ENCODE results near the gene COL3A1.

The COL3A1 gene

GRCh38 chr2:188986839-188987238, 12.7 kb downstream of the COL3A1 start:
- Histone ChIP-seq H3K9me3 (ENCODE audit: control insufficient read depth in 2 of 2, low read length in 2 of 2) (no peaks in the 10 kb centered on the region), H3K4me1 (ENCODE audit: control insufficient read depth in 2 of 2, insufficient read depth in 2 of 2, low read length in 2 of 2) (no peaks in the 10 kb centered on the region), H3K9ac (ENCODE audit: low read depth in 1 of 2, low read length in 2 of 2) (no peak overlapping the region), H3K27me3 (ENCODE audit: control insufficient read depth in 2 of 2, insufficient read depth in 2 of 2, low read length in 2 of 2) (no peaks in the 10 kb centered on the region), H3K36me3 (ENCODE audit: control insufficient read depth in 2 of 2, insufficient read depth in 2 of 2, low read length in 2 of 2) (no peaks in the 10 kb centered on the region), H3K27ac (ENCODE audit: low read depth in 2 of 2, low read length in 2 of 2) (no peak overlapping the region), H3K4me3 (ENCODE audit: low read length in 2 of 2) (no peak overlapping the region)

DNA sequence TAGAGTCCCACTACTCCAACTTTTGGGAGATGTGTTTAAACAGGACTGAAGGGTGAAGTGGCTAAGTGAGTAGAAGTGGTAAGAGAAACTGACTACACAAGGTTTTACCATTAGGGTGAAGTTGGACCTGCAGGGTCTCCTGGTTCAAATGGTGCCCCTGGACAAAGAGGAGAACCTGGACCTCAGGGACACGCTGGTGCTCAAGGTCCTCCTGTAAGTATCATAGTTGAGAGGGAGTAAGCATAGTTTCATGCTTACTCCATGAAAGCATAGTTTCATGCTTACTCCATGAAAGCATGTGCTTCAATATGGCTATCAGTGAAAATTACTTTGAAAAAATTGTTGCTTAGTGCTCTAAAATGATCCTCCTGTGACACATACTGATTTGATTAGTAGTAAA, 19.1 kb downstream of the COL3A1 start:
- peaks cover 0 to 5% of the 10 kb centered on the region in 2 donors for H3K36me3 ChIP-seq (ENCODE audit: control insufficient read depth in 2 of 2, insufficient read depth in 2 of 2, low read length in 2 of 2)

DNA sequence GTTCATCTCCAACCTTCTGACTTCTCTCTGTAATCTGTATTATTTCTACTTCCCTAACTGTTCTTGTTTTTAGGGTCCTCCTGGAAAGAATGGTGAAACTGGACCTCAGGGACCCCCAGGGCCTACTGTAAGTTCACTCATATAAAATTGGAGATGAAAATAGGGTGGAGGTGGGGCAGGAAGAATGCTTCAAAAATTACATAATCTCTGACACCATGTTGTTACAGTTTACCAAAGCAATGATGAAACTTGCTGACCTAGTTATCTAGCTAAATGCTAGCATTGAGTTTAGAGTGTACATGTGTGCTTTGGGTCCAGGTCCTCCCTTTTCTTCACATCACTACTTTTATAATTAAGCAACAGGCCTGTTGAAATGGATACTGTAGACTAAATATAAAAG, 23.1 kb downstream of the COL3A1 start:
- Histone ChIP-seq H3K27me3 (ENCODE audit: control insufficient read depth in 2 of 2, insufficient read depth in 2 of 2, low read length in 2 of 2) (no peaks in the 10 kb centered on the region), H3K36me3 (ENCODE audit: control insufficient read depth in 2 of 2, insufficient read depth in 2 of 2, low read length in 2 of 2) (peaks cover 0 to 8% of the 10 kb centered on the region in 2 donors), H3K9ac (ENCODE audit: low read depth in 1 of 2, low read length in 2 of 2) (no peak overlapping the region)

More for the DNA sequence above, 19.1 kb downstream of the COL3A1 start:
- H3K4me3 ChIP-seq (ENCODE audit: low read length in 2 of 2): no peak overlapping the region
- no peaks in the 10 kb centered on the region for H3K4me1 ChIP-seq (ENCODE audit: control insufficient read depth in 2 of 2, insufficient read depth in 2 of 2, low read length in 2 of 2)
- H3K27me3 ChIP-seq (ENCODE audit: control insufficient read depth in 2 of 2, insufficient read depth in 2 of 2, low read length in 2 of 2): no peaks in the 10 kb centered on the region
- H3K9ac ChIP-seq (ENCODE audit: low read depth in 1 of 2, low read length in 2 of 2): no peak overlapping the region
- H3K9me3 ChIP-seq (ENCODE audit: control insufficient read depth in 2 of 2, low read length in 2 of 2): no peaks in the 10 kb centered on the region
- H3K27ac ChIP-seq (ENCODE audit: low read depth in 2 of 2, low read length in 2 of 2): no peak overlapping the region

DNA sequence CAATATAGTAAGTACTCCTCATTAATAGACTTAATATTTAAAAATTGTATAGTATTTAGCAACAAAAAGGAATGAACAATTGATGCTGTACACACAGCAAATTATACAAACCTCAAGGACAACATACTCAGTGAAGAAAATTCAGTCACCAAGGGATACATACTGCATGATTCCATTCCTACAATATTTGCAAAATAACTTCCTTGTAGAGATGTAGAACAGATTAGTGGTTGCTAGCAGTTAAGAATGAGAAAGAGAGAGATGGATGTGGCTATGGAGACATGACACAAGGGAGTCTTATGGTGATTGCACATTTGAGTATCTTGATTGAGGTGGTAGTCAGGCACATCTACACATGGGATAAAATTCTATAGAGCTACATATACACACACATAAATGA, 26.0 kb downstream of the COL3A1 start:
- Histone ChIP-seq H3K27me3 (ENCODE audit: control insufficient read depth in 2 of 2, insufficient read depth in 2 of 2, low read length in 2 of 2) (no peaks in the 10 kb centered on the region), H3K36me3 (ENCODE audit: control insufficient read depth in 2 of 2, insufficient read depth in 2 of 2, low read length in 2 of 2) (peaks cover 0 to 3% of the 10 kb centered on the region in 2 donors), H3K4me3 (ENCODE audit: low read length in 2 of 2) (no peak overlapping the region), H3K4me1 (ENCODE audit: control insufficient read depth in 2 of 2, insufficient read depth in 2 of 2, low read length in 2 of 2) (no peaks in the 10 kb centered on the region), H3K27ac (ENCODE audit: low read depth in 2 of 2, low read length in 2 of 2) (no peak overlapping the region), H3K9ac (ENCODE audit: low read depth in 1 of 2, low read length in 2 of 2) (no peak overlapping the region), H3K9me3 (ENCODE audit: control insufficient read depth in 2 of 2, low read length in 2 of 2) (no peaks in the 10 kb centered on the region)

More for the DNA sequence above, 23.1 kb downstream of the COL3A1 start:
- H3K4me1 ChIP-seq (ENCODE audit: control insufficient read depth in 2 of 2, insufficient read depth in 2 of 2, low read length in 2 of 2): no peaks in the 10 kb centered on the region
- H3K9me3 ChIP-seq (ENCODE audit: control insufficient read depth in 2 of 2, low read length in 2 of 2): no peaks in the 10 kb centered on the region
- no peak overlapping the region for H3K4me3 ChIP-seq (ENCODE audit: low read length in 2 of 2)
- no peak overlapping the region for H3K27ac ChIP-seq (ENCODE audit: low read depth in 2 of 2, low read length in 2 of 2)

DNA sequence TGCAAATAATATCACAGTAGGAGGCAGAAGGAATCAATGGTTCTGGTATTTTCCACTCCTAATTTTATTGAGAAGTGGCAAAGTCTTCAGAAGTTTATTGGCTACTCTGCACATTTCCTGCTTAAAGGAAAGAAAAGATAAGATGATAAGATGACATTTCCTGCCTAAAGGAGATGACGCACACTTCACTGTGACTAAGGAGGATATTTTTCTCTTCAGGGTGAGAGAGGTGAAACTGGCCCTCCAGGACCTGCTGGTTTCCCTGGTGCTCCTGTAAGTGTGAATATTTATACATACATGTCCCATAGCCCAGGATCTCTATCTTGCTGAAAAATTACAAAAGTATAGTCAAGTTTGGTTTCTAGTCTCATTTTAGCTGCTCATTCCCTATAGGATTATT, 27.9 kb downstream of the COL3A1 start:
- Histone ChIP-seq H3K27me3 (ENCODE audit: control insufficient read depth in 2 of 2, insufficient read depth in 2 of 2, low read length in 2 of 2) (no peaks in the 10 kb centered on the region), H3K36me3 (ENCODE audit: control insufficient read depth in 2 of 2, insufficient read depth in 2 of 2, low read length in 2 of 2) (peaks cover 0 to 3% of the 10 kb centered on the region in 2 donors), H3K4me1 (ENCODE audit: control insufficient read depth in 2 of 2, insufficient read depth in 2 of 2, low read length in 2 of 2) (no peaks in the 10 kb centered on the region), H3K9ac (ENCODE audit: low read depth in 1 of 2, low read length in 2 of 2) (no peak overlapping the region), H3K9me3 (ENCODE audit: control insufficient read depth in 2 of 2, low read length in 2 of 2) (no peaks in the 10 kb centered on the region), H3K4me3 (ENCODE audit: low read length in 2 of 2) (no peak overlapping the region), H3K27ac (ENCODE audit: low read depth in 2 of 2, low read length in 2 of 2) (no peak overlapping the region)

- H3K27me3 ChIP-seq (ENCODE audit: control insufficient read depth in 2 of 2, insufficient read depth in 2 of 2, low read length in 2 of 2): no peaks in the 10 kb centered on the region
- no peak overlapping the region for H3K9ac ChIP-seq (ENCODE audit: low read depth in 1 of 2, low read length in 2 of 2)
- H3K27ac ChIP-seq (ENCODE audit: low read depth in 2 of 2, low read length in 2 of 2): no peak overlapping the region
- H3K4me3 ChIP-seq (ENCODE audit: low read length in 2 of 2): no peak overlapping the region
- H3K9me3 ChIP-seq (ENCODE audit: control insufficient read depth in 2 of 2, low read length in 2 of 2): no peaks in the 10 kb centered on the region
- H3K4me1 ChIP-seq (ENCODE audit: control insufficient read depth in 2 of 2, insufficient read depth in 2 of 2, low read length in 2 of 2): no peaks in the 10 kb centered on the region
- peaks cover 0 to 2% of the 10 kb centered on the region in 2 donors for H3K36me3 ChIP-seq (ENCODE audit: control insufficient read depth in 2 of 2, insufficient read depth in 2 of 2, low read length in 2 of 2)
Measured at GRCh38 chr2:189008555-189009262, 34.5 kb downstream of the COL3A1 start.

- Histone ChIP-seq H3K27ac (ENCODE audit: low read depth in 2 of 2, low read length in 2 of 2) (no peak overlapping the region), H3K36me3 (ENCODE audit: control insufficient read depth in 2 of 2, insufficient read depth in 2 of 2, low read length in 2 of 2) (peaks cover 0 to 2% of the 10 kb centered on the region in 2 donors), H3K9ac (ENCODE audit: low read depth in 1 of 2, low read length in 2 of 2) (no peak overlapping the region)
Measured at GRCh38 chr2:189010536-189010935, 36.4 kb downstream of the COL3A1 start.

GRCh38 chr2:189012351-189012750, 38.2 kb downstream of the COL3A1 start:
- Histone ChIP-seq H3K4me1 (ENCODE audit: control insufficient read depth in 2 of 2, insufficient read depth in 2 of 2, low read length in 2 of 2) (no peaks in the 10 kb centered on the region), H3K4me3 (ENCODE audit: low read length in 2 of 2) (no peak overlapping the region), H3K9me3 (ENCODE audit: control insufficient read depth in 2 of 2, low read length in 2 of 2) (no peaks in the 10 kb centered on the region), H3K27ac (ENCODE audit: low read depth in 2 of 2, low read length in 2 of 2) (no peak overlapping the region), H3K36me3 (ENCODE audit: control insufficient read depth in 2 of 2, insufficient read depth in 2 of 2, low read length in 2 of 2) (peaks cover 0 to 2% of the 10 kb centered on the region in 2 donors), H3K27me3 (ENCODE audit: control insufficient read depth in 2 of 2, insufficient read depth in 2 of 2, low read length in 2 of 2) (no peaks in the 10 kb centered on the region), H3K9ac (ENCODE audit: low read depth in 1 of 2, low read length in 2 of 2) (no peak overlapping the region)

More at GRCh38 chr2:189010536-189010935, 36.4 kb downstream of the COL3A1 start:
- Histone ChIP-seq H3K9me3 (ENCODE audit: control insufficient read depth in 2 of 2, low read length in 2 of 2) (no peaks in the 10 kb centered on the region), H3K27me3 (ENCODE audit: control insufficient read depth in 2 of 2, insufficient read depth in 2 of 2, low read length in 2 of 2) (no peaks in the 10 kb centered on the region), H3K4me1 (ENCODE audit: control insufficient read depth in 2 of 2, insufficient read depth in 2 of 2, low read length in 2 of 2) (no peaks in the 10 kb centered on the region), H3K4me3 (ENCODE audit: low read length in 2 of 2) (no peak overlapping the region)

GRCh38 chr2:189013031-189013430, 38.9 kb downstream of the COL3A1 start:
- H3K4me3 ChIP-seq (ENCODE audit: low read length in 2 of 2): no peak overlapping the region
- H3K36me3 ChIP-seq (ENCODE audit: control insufficient read depth in 2 of 2, insufficient read depth in 2 of 2, low read length in 2 of 2): peaks cover 0 to 2% of the 10 kb centered on the region in 2 donors
- no peak overlapping the region for H3K9ac ChIP-seq (ENCODE audit: low read depth in 1 of 2, low read length in 2 of 2)
- no peaks in the 10 kb centered on the region for H3K9me3 ChIP-seq (ENCODE audit: control insufficient read depth in 2 of 2, low read length in 2 of 2)
- no peak overlapping the region for H3K27ac ChIP-seq (ENCODE audit: low read depth in 2 of 2, low read length in 2 of 2)
- no peaks in the 10 kb centered on the region for H3K27me3 ChIP-seq (ENCODE audit: control insufficient read depth in 2 of 2, insufficient read depth in 2 of 2, low read length in 2 of 2)
- H3K4me1 ChIP-seq (ENCODE audit: control insufficient read depth in 2 of 2, insufficient read depth in 2 of 2, low read length in 2 of 2): no peaks in the 10 kb centered on the region

DNA sequence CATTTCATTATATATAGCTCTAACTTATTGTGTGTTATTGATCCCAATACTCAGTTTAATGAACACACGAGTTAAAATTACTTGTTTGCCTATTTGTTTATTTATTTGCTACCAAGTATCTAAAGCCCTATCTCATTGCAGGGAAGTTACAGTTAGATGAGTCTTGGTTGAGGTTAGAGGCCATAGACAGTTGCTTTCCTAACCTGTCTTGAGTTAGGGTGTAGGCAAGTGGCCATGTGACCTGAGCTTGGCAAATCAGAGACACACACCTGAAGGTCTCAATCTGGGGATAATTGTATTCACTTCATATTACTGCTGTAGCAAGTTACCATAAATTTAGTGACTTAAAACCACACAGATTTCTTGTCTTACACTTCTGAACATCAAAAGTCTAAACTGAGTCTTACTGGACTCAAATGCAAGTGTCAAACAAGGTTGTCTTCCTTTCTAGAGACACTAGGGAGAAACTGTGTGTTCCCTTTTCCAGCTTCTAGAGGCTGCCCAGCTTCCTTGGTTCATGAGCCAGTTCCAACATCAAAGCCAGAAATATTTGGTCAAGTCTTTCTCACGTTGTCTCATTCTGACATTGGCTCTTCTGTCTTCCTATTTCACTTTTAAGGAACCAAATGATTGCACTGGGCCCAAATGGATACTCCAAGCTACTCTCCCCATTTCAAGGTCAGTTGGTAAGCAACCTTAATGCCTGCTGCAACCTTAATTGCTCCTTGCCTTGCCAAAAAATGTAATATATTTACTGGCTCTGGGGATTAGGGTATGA, 39.7 kb downstream of the COL3A1 start:
- no peak overlapping the region for H3K4me3 ChIP-seq (ENCODE audit: low read length in 2 of 2)
- no peaks in the 10 kb centered on the region for H3K4me1 ChIP-seq (ENCODE audit: control insufficient read depth in 2 of 2, insufficient read depth in 2 of 2, low read length in 2 of 2)
- no peaks in the 10 kb centered on the region for H3K27me3 ChIP-seq (ENCODE audit: control insufficient read depth in 2 of 2, insufficient read depth in 2 of 2, low read length in 2 of 2)
- peaks cover 0 to 2% of the 10 kb centered on the region in 2 donors for H3K36me3 ChIP-seq (ENCODE audit: control insufficient read depth in 2 of 2, insufficient read depth in 2 of 2, low read length in 2 of 2)
- peak overlapping the region; percentile 2 to 4 for H3K27ac ChIP-seq (ENCODE audit: low read depth in 2 of 2, low read length in 2 of 2)
- no peaks in the 10 kb centered on the region for H3K9me3 ChIP-seq (ENCODE audit: control insufficient read depth in 2 of 2, low read length in 2 of 2)
- no peak overlapping the region for H3K9ac ChIP-seq (ENCODE audit: low read depth in 1 of 2, low read length in 2 of 2)

All from mucosa of rectum (tissue), 2 donors.